ENCODE measurements around the gene LGALS4. TPM values are rescaled to one million over a fixed set of nuclear protein-coding genes. Genes with fewer than 3 reads are reported as not detected.
"Not testable (repeated sequence)": the region's sequence is repeated elsewhere in the genome, so short reads cannot be mapped to it uniquely, and the experiment has no call there.

Gene LGALS4
- total RNA-seq, 4 donors from 2014 or later = 1.1 to 2.7 (median 1.9) TPM

GRCh38 chr19:38786572-38787265, 26.0 kb downstream of the LGALS4 start:
- H3K4me3 ChIP-seq (ENCODE audit: low read depth, poor library complexity, severe bottlenecking) = no peak overlapping the region
- 47 to 50% methylated on average over 11 of the region's 11 CpGs for WGBS, 2 donors
- intact Hi-C loops (cut with DNase I; ENCODE audit: low total_unique reads) = no loop called here
- DNase-seq (ENCODE audit: low spot score in 2 of 2) = no peak
- no peak for TF ChIP-seq POLR2A (IDR thresholded peaks at IDR 0.05)
- TF ChIP-seq, protein P1, sequence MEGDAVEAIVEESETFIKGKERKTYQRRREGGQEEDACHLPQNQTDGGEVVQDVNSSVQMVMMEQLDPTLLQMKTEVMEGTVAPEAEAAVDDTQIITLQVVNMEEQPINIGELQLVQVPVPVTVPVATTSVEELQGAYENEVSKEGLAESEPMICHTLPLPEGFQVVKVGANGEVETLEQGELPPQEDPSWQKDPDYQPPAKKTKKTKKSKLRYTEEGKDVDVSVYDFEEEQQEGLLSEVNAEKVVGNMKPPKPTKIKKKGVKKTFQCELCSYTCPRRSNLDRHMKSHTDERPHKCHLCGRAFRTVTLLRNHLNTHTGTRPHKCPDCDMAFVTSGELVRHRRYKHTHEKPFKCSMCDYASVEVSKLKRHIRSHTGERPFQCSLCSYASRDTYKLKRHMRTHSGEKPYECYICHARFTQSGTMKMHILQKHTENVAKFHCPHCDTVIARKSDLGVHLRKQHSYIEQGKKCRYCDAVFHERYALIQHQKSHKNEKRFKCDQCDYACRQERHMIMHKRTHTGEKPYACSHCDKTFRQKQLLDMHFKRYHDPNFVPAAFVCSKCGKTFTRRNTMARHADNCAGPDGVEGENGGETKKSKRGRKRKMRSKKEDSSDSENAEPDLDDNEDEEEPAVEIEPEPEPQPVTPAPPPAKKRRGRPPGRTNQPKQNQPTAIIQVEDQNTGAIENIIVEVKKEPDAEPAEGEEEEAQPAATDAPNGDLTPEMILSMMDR (IDR thresholded peaks at IDR 0.05) = no peak

- intact Hi-C loops (cut with DNase I; ENCODE audit: low total_unique reads); DNase-seq (ENCODE audit: low spot score in 2 of 2); H3K4me3 ChIP-seq (ENCODE audit: low read depth, poor library complexity, severe bottlenecking): not testable (repeated sequence)
- 73 to 89% methylated on average over 3 of the region's 3 CpGs for WGBS, 2 donors
These were observed 26.7 kb downstream of the LGALS4 start for GRCh38 chr19:38786061-38786460.

DNA sequence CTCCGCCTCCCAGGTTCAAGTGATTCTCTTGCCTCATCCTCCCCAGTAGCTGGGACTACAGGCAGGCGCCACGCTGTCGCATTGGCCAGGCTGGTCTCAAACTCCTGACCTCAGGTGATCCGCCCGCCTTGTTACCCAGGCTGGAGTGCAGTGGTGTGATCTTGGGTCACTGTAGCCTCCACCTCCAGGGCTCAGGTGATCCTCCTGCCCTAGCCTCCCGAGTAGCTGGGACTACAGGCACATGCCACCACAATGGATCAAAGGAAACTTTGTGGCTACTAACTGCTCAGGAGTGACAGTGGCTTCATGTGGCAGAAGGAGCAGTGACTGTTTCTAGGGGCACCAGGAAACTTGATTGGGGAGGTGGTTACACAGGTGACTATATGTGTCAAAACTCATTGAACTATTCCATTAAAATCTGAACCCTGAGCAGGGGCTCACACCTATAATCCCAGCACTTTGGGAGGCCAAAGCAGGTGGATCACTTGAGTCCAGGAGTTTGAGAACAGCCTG, 27.5 kb downstream of the LGALS4 start:
- no peak for DNase-seq (ENCODE audit: low spot score in 2 of 2)
- intact Hi-C loops (cut with DNase I; ENCODE audit: low total_unique reads) = no loop called here
- TF ChIP-seq, protein P1 (IDR thresholded peaks at IDR 0.05) = no peak
- TF ChIP-seq POLR2A (IDR thresholded peaks at IDR 0.05) = no peak
- no peak overlapping the region for H3K4me3 ChIP-seq (ENCODE audit: low read depth, poor library complexity, severe bottlenecking)
- 96 to 99% methylated on average over 6 to 7 of the region's 7 CpGs for WGBS, 2 donors

DNA sequence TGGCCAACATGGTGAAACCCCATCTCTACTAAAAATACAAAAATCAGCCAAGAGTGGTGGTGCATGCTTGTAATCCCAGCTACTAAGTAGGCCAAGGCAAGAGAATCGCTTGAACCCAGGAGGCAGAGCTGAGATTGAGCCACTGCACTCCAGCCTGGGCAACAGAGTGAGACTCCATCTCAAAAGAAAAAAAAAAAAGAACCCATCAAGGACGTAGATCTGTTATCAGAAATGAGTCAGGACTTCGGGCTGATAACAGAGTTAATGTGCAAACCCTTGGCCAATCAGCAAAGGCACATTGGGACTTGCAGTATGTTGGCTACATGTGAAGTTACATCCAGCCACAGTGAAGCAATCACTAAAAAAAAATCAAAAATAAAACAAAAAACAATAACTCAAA, 28.5 kb downstream of the LGALS4 start:
- no peak for TF ChIP-seq POLR2A (IDR thresholded peaks at IDR 0.05)
- TF ChIP-seq, protein P1 (IDR thresholded peaks at IDR 0.05) = no peak
- DNase-seq (ENCODE audit: low spot score in 2 of 2) = no peak
- 61 to 63% methylated on average over 3 of the region's 3 CpGs for WGBS, 2 donors
- intact Hi-C loops (cut with DNase I; ENCODE audit: low total_unique reads) = no loop called here
- no peak overlapping the region for H3K4me3 ChIP-seq (ENCODE audit: low read depth, poor library complexity, severe bottlenecking)

DNA sequence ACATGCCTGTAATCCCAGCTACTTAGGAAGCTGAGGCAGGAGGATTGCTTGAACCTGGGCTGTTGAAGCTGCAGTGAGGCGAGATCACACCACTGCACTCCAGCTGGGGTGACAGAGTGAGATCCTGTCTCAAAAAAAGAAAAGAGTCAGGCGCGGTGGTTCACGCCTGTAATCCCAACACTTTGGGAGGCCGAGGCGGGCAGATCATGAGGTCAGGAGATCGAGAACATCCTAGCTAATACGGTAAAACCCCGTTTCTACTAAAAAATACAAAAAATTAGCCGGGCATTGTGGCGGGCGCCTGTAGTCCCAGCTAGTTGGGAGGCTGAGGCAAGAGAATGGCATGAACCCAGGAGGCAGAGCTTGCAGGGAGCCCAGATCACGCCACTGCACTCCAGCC, 30.5 kb downstream of the LGALS4 start:
- WGBS, 2 donors = 89 to 91% methylated on average over 13 of the region's 13 CpGs
- intact Hi-C loops (cut with DNase I; ENCODE audit: low total_unique reads) = not testable (repeated sequence)

GRCh38 chr19:38781058-38781457, 31.7 kb downstream of the LGALS4 start:
- intact Hi-C loops (cut with DNase I; ENCODE audit: low total_unique reads) = no loop called here
- no peak overlapping the region for H3K4me3 ChIP-seq (ENCODE audit: low read depth, poor library complexity, severe bottlenecking)
- DNase-seq (ENCODE audit: low spot score in 2 of 2) = no peak
- TF ChIP-seq, protein P1 (IDR thresholded peaks at IDR 0.05) = no peak
- TF ChIP-seq POLR2A (IDR thresholded peaks at IDR 0.05) = no peak
- WGBS, 2 donors = 67 to 70% methylated on average over 7 of the region's 7 CpGs

More for the DNA sequence above, 30.5 kb downstream of the LGALS4 start:
- not testable (repeated sequence) for H3K4me3 ChIP-seq (ENCODE audit: low read depth, poor library complexity, severe bottlenecking); DNase-seq (ENCODE audit: low spot score in 2 of 2)

DNA sequence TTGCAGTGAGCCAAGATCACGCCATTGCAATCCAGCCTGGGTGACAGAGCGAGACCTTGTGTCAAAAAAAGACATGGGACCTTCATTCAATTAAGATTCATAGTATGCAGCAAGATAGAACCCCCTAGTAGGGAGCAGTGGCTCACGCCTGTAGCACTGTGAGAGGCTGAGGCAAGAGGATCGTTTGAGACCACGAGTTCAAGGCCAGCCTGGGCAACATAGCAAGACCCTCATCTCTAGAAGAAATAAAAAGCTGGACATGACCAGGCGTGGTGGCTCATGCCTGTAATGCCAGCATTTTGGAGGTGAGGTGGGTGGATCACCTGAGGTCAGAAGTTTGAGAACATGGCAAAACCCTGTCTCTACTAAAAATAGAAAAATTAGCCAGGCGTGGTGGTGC, 32.3 kb downstream of the LGALS4 start:
- 89 to 90% methylated on average over 7 of the region's 7 CpGs for WGBS, 2 donors
- H3K4me3 ChIP-seq (ENCODE audit: low read depth, poor library complexity, severe bottlenecking) = no peak overlapping the region
- no peak for DNase-seq (ENCODE audit: low spot score in 2 of 2)
- intact Hi-C loops (cut with DNase I; ENCODE audit: low total_unique reads) = no loop called here
- TF ChIP-seq, protein P1 (IDR thresholded peaks at IDR 0.05) = no peak
- TF ChIP-seq POLR2A (IDR thresholded peaks at IDR 0.05) = no peak
